GM12891 (cell line): ENCODE measurements around the gene SYNE3.

Source experiments
- POLR2A ChIP-seq: IDR thresholded peaks from 2 replicates; pipeline ENCODE4 v1.6.1; 2011; ENCODE audit warnings: low read depth, low read length, control low read depth
- TAF1 ChIP-seq: IDR thresholded peaks from 2 replicates; pipeline ENCODE4 v1.6.1; 2011; ENCODE audit warnings: low read depth, low read length, control low read depth

GRCh38 chr14:95493976-95494375 lies 22.5 kb downstream of the SYNE3 start:
- TF ChIP-seq TAF1 (no peak), POLR2A (no peak)
